CD4-positive, alpha-beta memory T cell (primary cell): Measurements from ENCODE around the gene METTL6. TPM values are rescaled to one million over a fixed set of nuclear protein-coding genes. Genes with fewer than 3 reads are reported as not detected.
A peak's percentile ranks its signal among the peaks of the same experiment; 100 is the strongest.

Experiments
- CTCF ChIA-PET: fragments of 350-600 bp; sonication (Branson Sonifier 250); formaldehyde crosslinking; loops from one replicate; lab custom pipeline; 2021; ENCODE audit warnings: inconsistent platforms; ENCODE audit not compliant: partially characterized antibody; lab: Charles Lee
- POLR2A ChIA-PET: fragments of 350-600 bp; sonication (Branson Sonifier 250); formaldehyde crosslinking; loops from one replicate; lab custom pipeline; 2021; ENCODE audit not compliant: partially characterized antibody; lab: Charles Lee
- DNase-seq, 5 donors: peaks; one replicate each; pipeline versions ENCODE4 v3.0.0 to v3.0.0-alpha.2; 2020 to 2022; ENCODE audit warnings: mixed read lengths in 1 of 5
- H3K27ac ChIP-seq: one replicate; pipeline ENCODE4 v1.7.0; 2013; ENCODE audit warnings: low read depth, low read length
- H3K27me3 ChIP-seq: 2 replicates; pipeline ENCODE4 v1.7.0; 2013; ENCODE audit warnings: mild to moderate bottlenecking, low read length, moderate library complexity; ENCODE audit not compliant: insufficient read depth
- H3K36me3 ChIP-seq: 2 replicates; pipeline ENCODE4 v1.7.0; 2013; ENCODE audit warnings: mild to moderate bottlenecking, low read length, moderate library complexity; ENCODE audit not compliant: insufficient read depth
- H3K4me1 ChIP-seq: 2 replicates; pipeline ENCODE4 v1.7.0; 2013; ENCODE audit warnings: mild to moderate bottlenecking, low read length, moderate library complexity; ENCODE audit not compliant: insufficient read depth
- H3K4me3 ChIP-seq, 2 donors: one replicate each; pipeline ENCODE4 v1.7.0; 2013; ENCODE audit warnings: low read length in 2 of 2, mild to moderate bottlenecking in 1 of 2
- H3K9me3 ChIP-seq, 2 donors: one replicate each; pipeline ENCODE4 v1.7.0; 2013; ENCODE audit warnings: low read length in 2 of 2, control low read depth in 1 of 2; ENCODE audit not compliant: control insufficient read depth in 1 of 2
- H3K27ac Mint-ChIP-seq, 7 donors: one replicate each; pipeline ENCODE4 v1.8.0; 2020 to 2021; ENCODE audit warnings: mixed read lengths in 7 of 7, mild to moderate bottlenecking in 6 of 7, inconsistent platforms in 3 of 7, moderate library complexity in 3 of 7
- H3K27me3 Mint-ChIP-seq, 2 donors: one replicate each; pipeline ENCODE4 v1.8.0; 2020 to 2021; ENCODE audit warnings: mixed read lengths in 2 of 2
- H3K36me3 Mint-ChIP-seq, 2 donors: one replicate each; pipeline ENCODE4 v1.8.0; 2020 to 2021; ENCODE audit warnings: mixed read lengths in 2 of 2, inconsistent platforms in 1 of 2, mild to moderate bottlenecking in 1 of 2
- H3K4me1 Mint-ChIP-seq, 4 donors: one replicate each; pipeline ENCODE4 v1.8.0; 2020 to 2021; ENCODE audit warnings: mixed read lengths in 4 of 4, mild to moderate bottlenecking in 1 of 4
- H3K4me3 Mint-ChIP-seq, 8 donors: one replicate each; pipeline ENCODE4 v1.8.0; 2020 to 2021; ENCODE audit warnings: mixed read lengths in 8 of 8, mild to moderate bottlenecking in 7 of 8, moderate library complexity in 6 of 8, inconsistent platforms in 3 of 8
- H3K9me3 Mint-ChIP-seq, 8 donors: one replicate each; pipeline ENCODE4 v1.8.0; 2020 to 2021; ENCODE audit warnings: mixed read lengths in 8 of 8, mild to moderate bottlenecking in 5 of 8, inconsistent platforms in 3 of 8, moderate library complexity in 1 of 8
- intact Hi-C: fragments of 100-400 bp; cut with micrococcal nuclease; formaldehyde crosslinking; loops from one replicate; pipeline ENCODE4 v1.15.1; 2023
- polyA plus RNA-seq, 2 donors: library from polyadenylated mRNA; unstranded; fragments of 300-500 nt; fragmentation: Illumina TruSeq; gene quantifications; one replicate each; pipeline ENCODE4 v1.2.3, GENCODE V29; 2021
- total RNA-seq, 2 experiments: library from RNA; stranded (reverse); gene quantifications; one replicate each; pipeline ENCODE4 v1.2.3, GENCODE V29; 2021

Gene METTL6
- total and polyA plus RNA-seq, 4 experiments from 2014 or later, result 12.2 to 18.3 (median 17.3) TPM

DNA sequence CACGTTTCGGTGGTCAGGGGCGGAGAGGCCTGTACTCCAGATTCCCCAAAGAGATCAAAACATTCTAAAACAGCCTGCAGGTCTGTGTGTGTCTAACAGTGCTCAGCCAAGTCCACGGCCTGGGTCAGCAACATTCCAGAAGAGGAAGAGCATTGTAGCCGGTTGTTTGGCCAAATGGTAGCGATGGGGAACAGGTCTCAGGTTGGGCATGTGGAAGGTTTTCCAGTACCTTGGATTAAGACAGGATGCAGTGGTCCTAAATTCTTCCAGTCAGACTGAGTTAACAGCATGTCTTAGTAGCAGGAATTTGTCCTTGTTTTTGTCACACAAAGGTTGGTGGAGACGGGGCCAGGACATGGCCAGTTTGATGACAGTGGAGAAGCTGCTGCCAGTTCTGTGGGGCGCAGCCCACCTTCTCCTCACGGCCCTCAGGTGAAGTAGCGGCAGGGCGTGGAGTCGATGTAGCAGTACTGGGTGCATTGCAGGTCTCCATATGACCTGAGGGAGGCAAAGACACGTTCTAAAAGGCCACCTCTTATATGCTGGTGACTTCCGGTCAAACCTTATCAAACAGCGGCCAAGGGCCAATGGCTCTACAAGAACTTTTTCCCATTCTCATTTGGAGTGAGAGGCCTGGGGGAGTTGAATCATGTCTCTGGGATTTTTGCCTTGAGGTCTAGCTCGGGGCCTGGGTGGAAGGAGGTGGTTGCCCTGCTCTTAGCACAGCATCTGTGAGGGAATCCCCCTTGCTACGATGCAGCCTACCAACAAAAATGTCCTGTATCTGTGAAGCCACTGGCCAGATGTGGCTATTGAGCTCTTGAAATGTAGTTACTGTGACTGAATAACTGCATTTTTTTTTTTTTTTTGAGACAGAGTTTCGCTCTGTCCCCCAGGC is 24.1 kb upstream of the METTL6 start:
- intact Hi-C loops, result no loop called here
- Histone ChIP-seq H3K36me3 (no peaks in the 10 kb centered on the region), H3K27me3 (no peaks in the 10 kb centered on the region), H3K4me1 (no peaks in the 10 kb centered on the region), H3K4me3 (no peak overlapping the region), H3K9me3 (no peaks in the 10 kb centered on the region), H3K27ac (no peak overlapping the region)
- ChIA-PET CTCF (no interaction called here), POLR2A (no interaction called here)
- H3K9me3 Mint-ChIP-seq, result no peaks in the 10 kb centered on the region
- DNase-seq, result no peak
- no peaks in the 10 kb centered on the region for H3K27me3 Mint-ChIP-seq
- H3K27ac Mint-ChIP-seq, result peak overlapping the region in 2 of 7 donors; percentile 70 to 77
- no peak overlapping the region for H3K4me3 Mint-ChIP-seq
- H3K36me3 Mint-ChIP-seq, result peaks cover 7 to 19% of the 10 kb centered on the region in 2 donors
- H3K4me1 Mint-ChIP-seq, result no peaks in the 10 kb centered on the region

DNA sequence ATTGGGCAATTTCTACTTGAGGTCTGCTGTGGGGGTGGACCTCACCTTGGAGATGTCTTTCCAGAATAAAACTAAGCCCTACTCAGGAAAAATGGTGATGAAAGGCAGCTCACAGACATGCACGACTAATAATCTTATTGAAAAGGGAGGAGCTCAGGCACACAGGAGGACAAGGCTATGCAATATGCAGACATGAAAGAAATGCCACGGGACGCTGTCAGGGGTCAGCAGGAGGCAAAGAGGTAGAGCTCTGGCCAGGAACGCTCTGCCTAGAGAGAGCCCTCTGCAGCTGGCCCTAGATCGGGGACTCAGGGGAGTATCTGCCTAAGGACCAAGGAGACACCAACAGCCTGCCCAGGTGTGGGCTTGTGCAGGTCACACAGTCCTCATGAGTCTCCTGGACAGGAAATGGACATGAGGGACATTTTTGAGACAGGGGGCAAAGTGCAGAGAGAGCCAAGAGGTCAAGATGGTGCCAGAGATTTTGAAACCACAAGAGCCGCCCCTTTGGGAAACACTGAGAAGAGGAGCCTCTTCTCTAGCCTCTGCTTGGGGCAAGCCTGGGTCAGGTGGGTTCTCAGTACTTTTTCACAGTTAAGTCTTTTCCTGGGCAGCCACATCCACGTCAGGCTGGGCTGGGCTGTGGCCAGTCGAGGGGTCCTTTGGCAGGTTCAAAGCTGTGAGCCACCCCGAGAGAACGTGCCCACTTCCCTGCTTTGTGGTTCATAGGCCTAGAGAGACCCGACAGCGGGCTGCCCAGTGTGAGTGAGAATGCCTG is 23.3 kb upstream of the METTL6 start:
- POLR2A ChIA-PET, result no interaction called here
- Mint-ChIP-seq H3K9me3 (no peaks in the 10 kb centered on the region), H3K27ac (peak overlapping the region in 2 of 7 donors; percentile 24 to 70), H3K27me3 (no peaks in the 10 kb centered on the region), H3K4me3 (no peak overlapping the region), H3K36me3 (peaks cover 7 to 20% of the 10 kb centered on the region in 2 donors), H3K4me1 (no peaks in the 10 kb centered on the region)
- Histone ChIP-seq H3K36me3 (no peaks in the 10 kb centered on the region), H3K27ac (no peak overlapping the region), H3K27me3 (no peaks in the 10 kb centered on the region), H3K4me1 (no peaks in the 10 kb centered on the region), H3K9me3 (no peaks in the 10 kb centered on the region), H3K4me3 (no peak overlapping the region)
- no peak for DNase-seq
- intact Hi-C loops, result no loop called here
- CTCF ChIA-PET, result interaction anchor here (1.5 kb wide), 1 partner anchor 106 kb away, joined by 3 read pairs; no protein-coding TSS in a partner anchor

DNA sequence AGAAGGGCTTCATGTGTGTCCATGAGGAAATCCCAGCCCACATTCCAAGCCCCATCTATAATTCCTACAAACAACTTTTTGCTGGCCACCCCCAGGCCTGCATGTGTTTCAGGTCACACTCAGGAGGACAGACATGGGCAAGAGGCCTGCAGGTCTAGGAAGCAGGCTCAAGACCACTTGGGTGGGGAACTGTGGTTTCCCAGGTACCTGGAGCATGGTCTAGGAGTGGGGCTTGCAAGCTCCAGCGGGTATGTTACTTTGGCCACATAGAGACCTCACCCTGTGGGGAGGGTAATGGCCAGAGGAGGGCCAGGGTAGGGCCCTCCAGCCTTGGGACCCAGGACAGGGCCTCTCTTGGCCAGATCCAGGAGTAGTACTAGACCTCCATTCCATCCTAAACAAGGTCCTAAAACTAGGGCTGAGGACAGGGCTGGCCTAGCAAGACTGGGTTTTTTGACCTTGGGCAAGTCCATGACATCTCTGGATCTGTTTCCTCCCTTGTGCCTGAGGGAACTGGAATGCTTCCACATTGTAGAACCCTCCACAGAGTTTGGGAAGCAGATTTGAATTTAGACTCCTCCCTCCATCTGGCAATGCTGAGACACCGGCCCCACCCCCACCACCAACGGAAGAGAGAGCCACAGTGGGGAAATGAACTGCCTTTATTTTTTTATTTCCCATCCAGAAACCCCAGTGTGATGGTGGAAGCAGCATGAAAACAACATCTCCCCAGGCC is 22.3 kb upstream of the METTL6 start:
- Mint-ChIP-seq H3K27ac (peak overlapping the region in 1 of 7 donors; percentile 12), H3K9me3 (no peaks in the 10 kb centered on the region), H3K4me3 (no peak overlapping the region), H3K36me3 (peaks cover 11 to 26% of the 10 kb centered on the region in 2 donors), H3K4me1 (no peaks in the 10 kb centered on the region), H3K27me3 (no peaks in the 10 kb centered on the region)
- Histone ChIP-seq H3K36me3 (no peaks in the 10 kb centered on the region), H3K9me3 (no peaks in the 10 kb centered on the region), H3K4me3 (no peak overlapping the region), H3K27me3 (no peaks in the 10 kb centered on the region), H3K27ac (no peak overlapping the region), H3K4me1 (no peaks in the 10 kb centered on the region)
- intact Hi-C loops, result no loop called here
- POLR2A ChIA-PET, result no interaction called here
- no peak for DNase-seq
- CTCF ChIA-PET, result interaction anchor here (1.5 kb wide), 1 partner anchor 107 kb away, joined by 3 read pairs; no protein-coding TSS in a partner anchor

DNA sequence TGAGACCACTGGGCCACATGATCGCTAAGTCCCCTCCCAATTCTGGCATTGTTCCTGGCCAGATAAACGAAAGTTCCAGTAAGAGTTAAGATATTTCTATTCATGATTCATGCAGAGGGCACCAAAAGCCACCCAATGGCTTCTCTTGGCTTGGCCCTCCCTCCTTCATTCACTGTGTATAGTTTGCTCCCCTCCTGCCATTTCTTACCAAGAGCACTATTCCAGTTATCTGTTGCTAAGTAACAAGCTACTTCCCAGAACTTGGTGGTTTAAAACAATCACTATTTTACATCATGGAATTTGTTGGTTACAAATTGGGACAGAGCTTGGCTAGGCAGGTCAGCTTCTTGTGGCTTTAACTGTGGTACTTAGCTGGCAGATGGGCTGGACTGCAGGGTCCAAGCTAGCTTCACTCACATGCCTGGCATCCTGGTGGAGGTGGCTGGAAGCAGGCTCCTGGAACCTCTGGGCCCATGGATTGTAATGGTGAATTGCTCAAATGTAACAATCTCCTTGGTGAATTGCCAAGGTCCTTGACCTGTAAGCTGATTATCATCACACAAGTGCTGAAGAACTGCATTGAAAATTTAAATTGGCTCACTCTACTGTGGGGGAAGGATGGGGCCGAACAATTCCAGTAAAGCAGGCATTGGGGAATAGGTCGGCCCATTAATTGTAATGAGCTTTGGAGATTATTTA is 16.6 kb upstream of the METTL6 start:
- peaks cover 27% of the 10 kb centered on the region for H3K36me3 ChIP-seq
- no peak overlapping the region for H3K4me3 ChIP-seq
- H3K27ac ChIP-seq, result no peak overlapping the region
- Mint-ChIP-seq H3K4me1 (peaks cover 7 to 19% (median 14%) of the 10 kb centered on the region in 4 donors), H3K4me3 (no peak overlapping the region), H3K36me3 (peaks cover 47 to 59% of the 10 kb centered on the region in 2 donors), H3K27ac (peak overlapping the region in 2 of 7 donors; percentile 9 to 18), H3K27me3 (no peaks in the 10 kb centered on the region), H3K9me3 (no peaks in the 10 kb centered on the region)
- CTCF ChIA-PET, result interaction anchor here (0.6 to 1.4 kb wide), 4 partner anchors 10 to 113 kb away, joined by 3 to 5 read pairs (median 3); no protein-coding TSS in a partner anchor
- POLR2A ChIA-PET, result interaction anchor here (0.9 to 2.2 kb wide), 2 partner anchors 17 to 158 kb away, joined by 4 to 6 read pairs; partner anchors contain the start of genes EAF1 and METTL6
- intact Hi-C loops, result no loop called here
- H3K4me1 ChIP-seq, result no peaks in the 10 kb centered on the region
- no peaks in the 10 kb centered on the region for H3K27me3 ChIP-seq
- DNase-seq, result no peak
- no peaks in the 10 kb centered on the region for H3K9me3 ChIP-seq

DNA sequence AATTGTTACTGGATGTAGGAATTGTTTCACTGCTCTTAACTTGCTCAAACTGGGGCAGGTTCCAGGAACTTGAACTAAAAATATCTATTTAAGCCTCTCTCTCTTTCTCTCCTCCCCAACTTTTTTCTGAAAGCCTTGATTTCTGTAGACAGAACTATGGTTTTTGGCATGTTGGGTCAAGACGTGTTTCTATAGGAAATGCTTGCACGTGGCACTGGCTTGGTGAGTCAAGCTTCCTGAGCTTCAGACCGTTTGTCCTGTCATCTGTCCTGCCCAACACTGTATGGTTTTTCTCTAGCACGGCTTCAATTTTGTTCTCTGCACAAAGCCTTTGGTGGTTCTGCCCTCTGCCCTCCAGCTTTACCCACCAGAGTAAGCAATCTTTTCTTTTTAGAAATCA is 13.5 kb upstream of the METTL6 start:
- intact Hi-C loops, result no loop called here

DNA sequence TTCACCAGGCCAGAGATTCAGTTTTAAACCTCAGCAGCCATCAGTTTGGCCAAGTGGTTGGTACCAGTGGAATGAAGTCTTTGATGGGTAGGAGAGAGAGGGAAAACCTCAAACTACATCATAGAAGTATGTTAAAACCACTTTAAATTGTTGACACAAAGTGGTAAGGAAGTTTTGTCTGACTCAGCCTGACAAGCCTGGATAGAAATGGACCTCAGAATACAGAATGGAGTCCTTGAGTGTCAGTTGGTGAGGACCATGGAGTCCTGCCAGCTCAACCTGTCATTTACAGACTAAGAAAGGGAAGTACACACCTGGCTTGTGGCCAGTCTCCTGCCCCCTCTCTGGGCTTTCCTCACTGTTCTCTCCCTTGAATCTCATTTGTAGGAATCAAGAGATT is 12.1 kb upstream of the METTL6 start:
- no peak for DNase-seq
- peaks cover 60% of the 10 kb centered on the region for H3K36me3 ChIP-seq
- ChIA-PET CTCF (no interaction called here), POLR2A (no interaction called here)
- no peaks in the 10 kb centered on the region for H3K27me3 Mint-ChIP-seq
- H3K4me3 ChIP-seq, result no peak overlapping the region
- H3K27ac Mint-ChIP-seq, result peak overlapping the region in 3 of 7 donors; percentile 17 to 88 (median 48)
- no peaks in the 10 kb centered on the region for H3K9me3 Mint-ChIP-seq
- no peaks in the 10 kb centered on the region for H3K9me3 ChIP-seq
- no peaks in the 10 kb centered on the region for H3K27me3 ChIP-seq
- peaks cover 71 to 84% of the 10 kb centered on the region in 2 donors for H3K36me3 Mint-ChIP-seq
- intact Hi-C loops, result no loop called here
- H3K4me1 Mint-ChIP-seq, result peaks cover 10 to 19% (median 15%) of the 10 kb centered on the region in 4 donors
- H3K4me1 ChIP-seq, result no peaks in the 10 kb centered on the region
- no peak overlapping the region for H3K4me3 Mint-ChIP-seq
- no peak overlapping the region for H3K27ac ChIP-seq

More for the DNA sequence above, 13.5 kb upstream of the METTL6 start:
- H3K36me3 Mint-ChIP-seq, result peaks cover 69 to 80% of the 10 kb centered on the region in 2 donors
- Histone ChIP-seq H3K27ac (no peak overlapping the region), H3K4me3 (no peak overlapping the region), H3K9me3 (no peaks in the 10 kb centered on the region), H3K4me1 (no peaks in the 10 kb centered on the region), H3K36me3 (peaks cover 46% of the 10 kb centered on the region), H3K27me3 (no peaks in the 10 kb centered on the region)
- peaks cover 8 to 19% (median 15%) of the 10 kb centered on the region in 4 donors for H3K4me1 Mint-ChIP-seq
- ChIA-PET POLR2A (no interaction called here), CTCF (interaction anchor here (1.0 kb wide), 1 partner anchor 238 kb away, joined by 3 read pairs; no protein-coding TSS in a partner anchor)
- no peaks in the 10 kb centered on the region for H3K9me3 Mint-ChIP-seq
- H3K27me3 Mint-ChIP-seq, result no peaks in the 10 kb centered on the region
- DNase-seq, result no peak
- peak overlapping the region in 6 of 7 donors; percentile 30 to 83 (median 72) for H3K27ac Mint-ChIP-seq
- no peak overlapping the region for H3K4me3 Mint-ChIP-seq
